Measurements from ENCODE around the gene PRM2.
A peak's percentile ranks its signal among the peaks of the same experiment; 100 is the strongest.

Gene PRM2

GRCh38 chr16:11295672-11296071, 19.4 kb upstream of the PRM2 start:
- Histone ChIP-seq H3K4me3 (ENCODE audit: low read length) (0 out of 2 replicates have a peak overlapping the region, but pooled peaks have one; percentile 14), H3K4me1 (ENCODE audit: control insufficient read depth, low read length) (peaks cover 95% of the 10 kb centered on the region), H3K27ac (ENCODE audit: low read depth, low read length) (peak overlapping the region; percentile 95), H3K79me2 (ENCODE audit: control insufficient read depth, low read length) (no peaks in the 10 kb centered on the region), H3K27me3 (ENCODE audit: control insufficient read depth, low read length) (no peaks in the 10 kb centered on the region), H3K36me3 (ENCODE audit: control insufficient read depth, low read length) (peaks cover 5% of the 10 kb centered on the region; the same call in 1 of the 2 replicates), H4K20me1 (ENCODE audit: control insufficient read depth, insufficient read depth, low read depth, low read length) (no peaks in the 10 kb centered on the region), H3K9me3 (ENCODE audit: control insufficient read depth, insufficient read depth, low read length) (no peaks in the 10 kb centered on the region), H3K4me2 (ENCODE audit: low read length) (peak overlapping the region; percentile 89), H3K9me2 (replicated peaks; ENCODE audit: control insufficient read depth, low read length) (no peaks in the 10 kb centered on the region), H3F3A (ENCODE audit: control insufficient read depth, insufficient read depth) (peaks cover 44% of the 10 kb centered on the region)
- TF ChIP-seq CTCF (IDR thresholded peaks at IDR 0.05; ENCODE audit: low read depth, low read length, poor library complexity, severe bottlenecking) (no peak), EZH2phosphoT487 (IDR thresholded peaks at IDR 0.05; ENCODE audit: borderline replicate concordance, low read length) (no peak)

- no peaks in the 10 kb centered on the region for H3K9me3 ChIP-seq (ENCODE audit: control insufficient read depth, insufficient read depth, low read length)
- no peaks in the 10 kb centered on the region for H3K79me2 ChIP-seq (ENCODE audit: control insufficient read depth, low read length)
- H3K9me2 ChIP-seq (replicated peaks; ENCODE audit: control insufficient read depth, low read length) = no peaks in the 10 kb centered on the region
- H3K36me3 ChIP-seq (ENCODE audit: control insufficient read depth, low read length) = peaks cover 5% of the 10 kb centered on the region; the same call in 1 of the 2 replicates
- H3F3A ChIP-seq (ENCODE audit: control insufficient read depth, insufficient read depth) = peaks cover 25% of the 10 kb centered on the region
- no peak overlapping the region for H3K27ac ChIP-seq (ENCODE audit: low read depth, low read length)
- H4K20me1 ChIP-seq (ENCODE audit: control insufficient read depth, insufficient read depth, low read depth, low read length) = no peaks in the 10 kb centered on the region
- no peak overlapping the region for H3K4me2 ChIP-seq (ENCODE audit: low read length)
- H3K27me3 ChIP-seq (ENCODE audit: control insufficient read depth, low read length) = no peaks in the 10 kb centered on the region
- TF ChIP-seq CTCF (IDR thresholded peaks at IDR 0.05; ENCODE audit: low read depth, low read length, poor library complexity, severe bottlenecking) (no peak), EZH2phosphoT487 (IDR thresholded peaks at IDR 0.05; ENCODE audit: borderline replicate concordance, low read length) (no peak)
- H3K4me3 ChIP-seq (ENCODE audit: low read length) = no peak overlapping the region
- peaks cover 86% of the 10 kb centered on the region for H3K4me1 ChIP-seq (ENCODE audit: control insufficient read depth, low read length)
These were observed 15.9 kb upstream of the PRM2 start for GRCh38 chr16:11292076-11292748.

- H3K9me3 ChIP-seq (ENCODE audit: control insufficient read depth, insufficient read depth, low read length) = no peaks in the 10 kb centered on the region
- H3K79me2 ChIP-seq (ENCODE audit: control insufficient read depth, low read length) = no peaks in the 10 kb centered on the region
- H3K4me3 ChIP-seq (ENCODE audit: low read length) = no peak overlapping the region
- TF ChIP-seq EZH2phosphoT487 (IDR thresholded peaks at IDR 0.05; ENCODE audit: borderline replicate concordance, low read length) = no peak
- TF ChIP-seq CTCF (IDR thresholded peaks at IDR 0.05; ENCODE audit: low read depth, low read length, poor library complexity, severe bottlenecking) = no peak
- H3K4me1 ChIP-seq (ENCODE audit: control insufficient read depth, low read length) = peaks cover 86% of the 10 kb centered on the region
- no peaks in the 10 kb centered on the region for H3K27me3 ChIP-seq (ENCODE audit: control insufficient read depth, low read length)
- no peak overlapping the region for H3K4me2 ChIP-seq (ENCODE audit: low read length)
- no peaks in the 10 kb centered on the region for H4K20me1 ChIP-seq (ENCODE audit: control insufficient read depth, insufficient read depth, low read depth, low read length)
- peaks cover 16% of the 10 kb centered on the region for H3F3A ChIP-seq (ENCODE audit: control insufficient read depth, insufficient read depth)
- H3K9me2 ChIP-seq (replicated peaks; ENCODE audit: control insufficient read depth, low read length) = no peaks in the 10 kb centered on the region
- no peak overlapping the region for H3K27ac ChIP-seq (ENCODE audit: low read depth, low read length)
- H3K36me3 ChIP-seq (ENCODE audit: control insufficient read depth, low read length) = no peaks in the 10 kb centered on the region; the same call in 1 of the 2 replicates
These were observed 14.9 kb upstream of the PRM2 start for GRCh38 chr16:11291091-11291703.
